Measurements from ENCODE around the gene PXDN. TPM values are rescaled to one million over a fixed set of nuclear protein-coding genes. Genes with fewer than 3 reads are reported as not detected.

Gene PXDN
- total RNA-seq, 1 donor from 2014 or later: 576 TPM

- H3K27ac Mint-ChIP-seq (ENCODE audit: unreplicated experiment): no peak overlapping the region
- H3K9me3 Mint-ChIP-seq (ENCODE audit: low read depth): no peaks in the 10 kb centered on the region
- peaks cover 9% of the 10 kb centered on the region for H3K4me1 Mint-ChIP-seq (ENCODE audit: low read depth)
- DNase-seq (ENCODE audit: low spot score): no peak
- TF ChIP-seq CTCF (IDR thresholded peaks at IDR 0.05): no peak
- no peaks in the 10 kb centered on the region for H3K27me3 Mint-ChIP-seq (ENCODE audit: low read depth)
- peaks cover 41% of the 10 kb centered on the region for H3K36me3 Mint-ChIP-seq (ENCODE audit: low read depth)
- no peak overlapping the region for H3K4me3 Mint-ChIP-seq (ENCODE audit: unreplicated experiment)
These were observed 73.7 kb downstream of the PXDN start for GRCh38 chr2:1670636-1671035.

GRCh38 chr2:1665761-1666505 is 78.4 kb downstream of the PXDN start:
- no peaks in the 10 kb centered on the region for H3K27me3 Mint-ChIP-seq (ENCODE audit: low read depth)

GRCh38 chr2:1664698-1665097 is 79.6 kb downstream of the PXDN start:
- peaks cover 55% of the 10 kb centered on the region for H3K36me3 Mint-ChIP-seq (ENCODE audit: low read depth)
- H3K4me3 Mint-ChIP-seq (ENCODE audit: unreplicated experiment): no peak overlapping the region
- H3K27ac Mint-ChIP-seq (ENCODE audit: unreplicated experiment): no peak overlapping the region
- H3K9me3 Mint-ChIP-seq (ENCODE audit: low read depth): no peaks in the 10 kb centered on the region
- no peaks in the 10 kb centered on the region for H3K27me3 Mint-ChIP-seq (ENCODE audit: low read depth)
- H3K4me1 Mint-ChIP-seq (ENCODE audit: low read depth): no peaks in the 10 kb centered on the region
- peak; percentile 89 for DNase-seq (ENCODE audit: low spot score)
- no peak for TF ChIP-seq CTCF (IDR thresholded peaks at IDR 0.05)

More at GRCh38 chr2:1665761-1666505, 78.4 kb downstream of the PXDN start:
- Mint-ChIP-seq H3K27ac (ENCODE audit: unreplicated experiment) (no peak overlapping the region), H3K4me1 (ENCODE audit: low read depth) (no peaks in the 10 kb centered on the region), H3K9me3 (ENCODE audit: low read depth) (no peaks in the 10 kb centered on the region), H3K36me3 (ENCODE audit: low read depth) (peaks cover 52% of the 10 kb centered on the region), H3K4me3 (ENCODE audit: unreplicated experiment) (no peak overlapping the region)
- TF ChIP-seq CTCF (IDR thresholded peaks at IDR 0.05): no peak
- no peak for DNase-seq (ENCODE audit: low spot score)

GRCh38 chr2:1664076-1664605 is 80.2 kb downstream of the PXDN start:
- Mint-ChIP-seq H3K4me1 (ENCODE audit: low read depth) (no peaks in the 10 kb centered on the region), H3K9me3 (ENCODE audit: low read depth) (no peaks in the 10 kb centered on the region), H3K36me3 (ENCODE audit: low read depth) (peaks cover 56% of the 10 kb centered on the region), H3K27ac (ENCODE audit: unreplicated experiment) (no peak overlapping the region), H3K27me3 (ENCODE audit: low read depth) (no peaks in the 10 kb centered on the region), H3K4me3 (ENCODE audit: unreplicated experiment) (no peak overlapping the region)
- TF ChIP-seq CTCF (IDR thresholded peaks at IDR 0.05): no peak
- no peak for DNase-seq (ENCODE audit: low spot score)

DNA sequence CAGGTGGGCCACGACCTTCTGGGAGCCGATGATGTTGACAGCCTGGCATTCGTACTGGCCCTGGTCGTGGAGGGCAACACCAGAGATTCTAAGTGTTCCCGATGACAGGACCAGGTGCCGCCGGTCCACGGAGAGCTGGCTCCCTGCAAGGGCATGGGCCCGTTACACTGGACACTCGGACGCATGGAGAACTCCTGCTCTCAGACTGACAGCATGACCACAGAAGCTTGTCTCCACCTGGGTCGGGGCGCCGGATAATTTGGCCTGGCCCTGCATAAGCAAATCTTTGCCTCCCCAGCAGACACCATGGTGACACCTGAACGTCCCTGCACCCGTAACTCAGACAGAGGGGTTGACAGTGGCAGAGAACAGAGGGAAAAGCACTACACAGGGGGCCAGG is 80.7 kb downstream of the PXDN start:
- H3K9me3 Mint-ChIP-seq (ENCODE audit: low read depth): no peaks in the 10 kb centered on the region
- no peaks in the 10 kb centered on the region for H3K27me3 Mint-ChIP-seq (ENCODE audit: low read depth)
- no peak overlapping the region for H3K4me3 Mint-ChIP-seq (ENCODE audit: unreplicated experiment)
- peaks cover 3% of the 10 kb centered on the region for H3K4me1 Mint-ChIP-seq (ENCODE audit: low read depth)
- DNase-seq (ENCODE audit: low spot score): no peak
- peaks cover 56% of the 10 kb centered on the region for H3K36me3 Mint-ChIP-seq (ENCODE audit: low read depth)
- no peak for TF ChIP-seq CTCF (IDR thresholded peaks at IDR 0.05)
- H3K27ac Mint-ChIP-seq (ENCODE audit: unreplicated experiment): no peak overlapping the region

All from chondrocyte (in vitro differentiated cells).